HG03196 (cell line): ENCODE results near the gene NLGN2.
"Not testable (repeated sequence)": the region's sequence is repeated elsewhere in the genome, so short reads cannot be mapped to it uniquely, and the experiment has no call there.

ENCODE experiments used
- ATAC-seq: cut with Tn5 transposase; IDR thresholded peaks from one replicate; pipeline ENCODE4 v1.9.1; 2021; ENCODE audit not compliant: unreplicated experiment

Gene NLGN2

GRCh38 chr17:7407485-7408251 is at the start of gene NLGN2:
Gene NLGN2 (plus strand): TSS chr17:7407845. CDS start chr17:7408256, 411 bp downstream.
- no peak for ATAC-seq

DNA sequence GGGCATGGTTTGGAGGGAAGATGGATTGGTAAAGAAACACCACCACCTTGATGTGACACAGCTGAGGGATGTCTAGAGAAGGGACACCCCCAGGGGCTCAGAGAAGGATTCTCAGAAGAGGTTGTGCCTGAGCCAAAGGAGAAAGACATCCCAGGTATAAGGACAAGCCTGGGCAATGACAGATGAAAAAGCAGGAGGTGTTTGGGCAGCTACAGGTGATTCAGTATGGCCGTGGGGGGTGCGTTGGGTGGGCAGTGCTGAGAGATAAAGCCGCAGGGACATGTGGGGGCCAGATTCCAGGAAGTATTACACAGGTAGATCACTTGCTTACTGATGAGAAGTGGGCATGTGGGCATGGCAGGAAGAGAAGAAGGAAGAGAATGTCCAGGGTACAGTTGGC is 45.7 kb upstream of the NLGN2 start:
- no peak for ATAC-seq

DNA sequence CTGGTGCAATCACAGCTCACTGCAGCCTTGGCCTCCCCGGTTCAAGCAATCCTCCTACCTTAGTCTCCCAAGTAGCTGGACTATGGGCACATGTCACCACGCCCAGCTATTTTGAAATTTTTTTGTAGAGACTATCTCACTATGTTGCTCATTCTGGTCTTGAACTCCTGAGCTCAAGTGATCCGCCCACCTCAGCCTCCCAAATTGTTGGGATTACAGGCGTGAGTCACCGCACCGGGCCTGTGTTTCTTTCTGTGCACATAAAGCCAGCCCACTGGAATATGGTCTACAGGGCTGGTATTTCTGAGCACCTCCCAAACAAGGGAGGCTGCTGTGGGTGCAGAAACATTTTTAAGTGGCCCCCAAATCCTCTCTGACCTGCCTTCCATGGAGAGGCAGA is 44.3 kb upstream of the NLGN2 start:
- ATAC-seq: no peak

GRCh38 chr17:7365963-7366362 is 41.7 kb upstream of the NLGN2 start:
- ATAC-seq: not testable (repeated sequence)

DNA sequence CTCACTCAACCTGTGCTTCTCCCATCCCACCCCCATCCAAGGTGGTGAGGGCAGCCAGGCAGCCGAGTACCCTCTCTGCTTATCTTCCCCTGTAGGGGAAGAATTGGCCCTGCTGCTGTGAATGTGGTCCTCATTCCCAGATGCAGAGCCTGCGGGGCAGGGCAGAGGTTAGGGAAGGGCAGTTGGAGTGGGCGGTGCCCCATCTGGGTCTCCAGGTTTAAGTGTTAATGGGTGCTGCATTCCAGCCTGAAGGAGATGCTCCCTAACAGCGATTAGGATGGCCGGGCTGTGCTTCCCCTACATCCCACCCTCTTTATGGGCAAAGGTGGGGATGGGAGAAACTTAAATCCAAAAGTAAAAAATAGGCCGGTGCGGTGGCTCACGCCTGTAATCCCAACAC is 40.6 kb upstream of the NLGN2 start:
- ATAC-seq: no peak

DNA sequence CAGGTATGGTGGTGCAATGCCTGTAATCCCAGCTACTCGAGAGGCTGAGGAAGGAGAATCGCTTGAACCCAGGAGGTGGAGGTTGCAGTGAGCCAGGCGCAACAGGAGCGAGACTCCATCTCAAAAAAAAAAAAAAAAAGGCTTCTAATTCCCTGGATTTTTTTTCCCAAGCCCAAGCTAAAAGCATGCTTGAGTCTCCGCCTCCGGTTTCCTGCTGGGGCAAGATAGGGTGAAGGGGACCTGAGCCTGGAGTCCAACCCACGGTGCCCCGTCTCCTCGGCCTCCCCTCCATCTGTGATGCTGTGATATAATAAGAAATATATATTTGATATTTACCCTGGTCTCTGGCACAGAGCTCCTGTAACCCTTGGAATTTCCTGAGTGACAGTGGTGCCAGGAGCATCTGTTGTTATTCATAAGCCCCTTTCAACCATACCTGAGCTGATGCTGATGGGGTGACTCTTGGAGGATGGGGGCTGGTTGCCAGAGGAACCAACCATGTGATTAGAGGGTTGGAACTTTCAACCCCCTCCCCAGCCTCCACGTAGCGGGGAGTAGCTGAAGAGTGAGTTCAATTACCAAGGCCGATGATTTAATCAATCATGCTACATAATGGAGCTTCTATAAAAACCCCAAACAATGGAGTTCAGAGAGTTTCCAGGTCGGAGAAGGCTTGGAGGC is 39.6 kb upstream of the NLGN2 start:
- no peak for ATAC-seq

DNA sequence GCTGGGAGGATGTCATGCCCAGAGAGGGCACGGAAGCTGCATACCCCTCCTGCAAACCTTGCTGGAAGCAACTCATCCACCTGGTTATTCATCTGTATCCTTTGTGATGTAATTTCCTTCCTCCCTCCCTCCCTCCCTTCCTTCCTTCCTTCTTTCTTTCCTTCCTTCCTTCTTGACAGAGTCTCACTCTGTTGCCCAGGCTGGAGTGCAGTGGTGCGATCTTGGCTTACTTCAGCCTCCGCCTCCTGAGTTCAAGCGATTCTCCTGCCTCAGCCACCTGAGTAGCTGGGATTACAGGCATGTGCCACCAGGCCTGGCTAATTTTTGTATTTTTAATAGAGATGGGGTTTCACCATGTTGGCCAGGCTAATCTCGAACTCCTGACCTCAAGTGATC is 39.0 kb upstream of the NLGN2 start:
- ATAC-seq: not testable (repeated sequence)

DNA sequence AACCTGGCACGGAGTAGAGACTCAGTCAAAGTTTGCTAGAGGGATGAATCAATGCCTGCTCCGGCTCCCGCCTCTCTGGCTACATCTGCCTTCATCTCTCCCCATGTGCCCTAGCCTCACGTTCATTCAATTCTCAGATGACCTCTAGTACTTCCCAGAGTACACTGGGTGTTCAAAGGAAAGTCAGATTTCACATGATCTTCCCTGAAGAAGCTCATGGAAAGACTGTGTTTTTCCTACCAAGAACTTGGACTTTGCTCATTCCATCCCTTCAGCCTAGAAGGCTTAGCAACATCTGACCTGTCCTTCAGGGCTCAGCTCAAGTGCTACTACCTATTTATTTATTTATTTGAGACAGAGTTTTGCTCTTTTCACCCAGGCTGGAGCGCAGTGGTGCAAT is 37.8 kb upstream of the NLGN2 start:
- no peak for ATAC-seq

- ATAC-seq: no peak
Measured at GRCh38 chr17:7370853-7371252, 36.8 kb upstream of the NLGN2 start.

DNA sequence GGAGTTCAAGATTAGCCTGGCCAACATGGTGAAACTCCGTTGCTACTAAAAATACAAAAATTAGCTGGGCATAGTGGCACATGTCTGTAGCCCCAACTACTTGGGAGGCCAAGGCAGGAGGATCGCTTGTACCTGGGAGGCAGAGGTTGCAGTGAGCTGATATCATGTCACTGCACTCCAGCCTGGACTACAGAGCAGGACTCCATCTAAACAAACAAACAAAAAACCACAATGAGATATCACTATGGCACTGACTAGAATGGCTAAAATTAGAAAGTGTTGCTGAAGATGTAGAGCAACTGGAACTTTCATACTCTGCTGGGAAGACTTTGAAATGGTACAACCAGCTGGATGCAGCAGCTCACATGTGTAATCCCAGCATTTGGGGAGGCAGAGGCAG is 33.3 kb upstream of the NLGN2 start:
- no peak for ATAC-seq

- no peak for ATAC-seq
Measured at GRCh38 chr17:7379134-7379533, 28.5 kb upstream of the NLGN2 start.

GRCh38 chr17:7380321-7380720 is 27.3 kb upstream of the NLGN2 start:
- ATAC-seq: no peak

- no peak for ATAC-seq
Measured at GRCh38 chr17:7380855-7381683, 26.6 kb upstream of the NLGN2 start, which contains the start of gene TNK1. Gene TNK1 (plus strand): TSS chr17:7381089. CDS start chr17:7382927, 1,838 bp downstream.

DNA sequence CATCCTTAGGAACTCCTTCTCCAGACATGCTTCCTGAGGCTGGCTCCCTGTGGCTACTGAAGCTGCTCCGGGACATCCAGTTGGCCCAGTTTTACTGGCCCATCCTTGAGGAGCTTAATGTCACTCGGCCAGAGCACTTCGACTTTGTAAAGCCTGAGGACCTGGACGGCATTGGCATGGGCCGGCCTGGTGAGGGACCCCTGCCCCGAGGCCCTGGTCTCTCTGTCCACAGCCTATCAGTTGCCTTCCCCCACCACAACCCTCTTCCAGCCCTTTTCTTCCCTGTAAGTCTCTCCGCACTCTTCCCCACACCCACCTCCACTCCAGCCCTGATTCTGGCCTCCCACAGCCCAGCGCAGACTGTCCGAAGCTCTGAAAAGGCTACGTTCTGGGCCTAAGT is 24.7 kb upstream of the NLGN2 start:
- no peak for ATAC-seq

- ATAC-seq: no peak
Measured at GRCh38 chr17:7383371-7383741, 24.3 kb upstream of the NLGN2 start.

DNA sequence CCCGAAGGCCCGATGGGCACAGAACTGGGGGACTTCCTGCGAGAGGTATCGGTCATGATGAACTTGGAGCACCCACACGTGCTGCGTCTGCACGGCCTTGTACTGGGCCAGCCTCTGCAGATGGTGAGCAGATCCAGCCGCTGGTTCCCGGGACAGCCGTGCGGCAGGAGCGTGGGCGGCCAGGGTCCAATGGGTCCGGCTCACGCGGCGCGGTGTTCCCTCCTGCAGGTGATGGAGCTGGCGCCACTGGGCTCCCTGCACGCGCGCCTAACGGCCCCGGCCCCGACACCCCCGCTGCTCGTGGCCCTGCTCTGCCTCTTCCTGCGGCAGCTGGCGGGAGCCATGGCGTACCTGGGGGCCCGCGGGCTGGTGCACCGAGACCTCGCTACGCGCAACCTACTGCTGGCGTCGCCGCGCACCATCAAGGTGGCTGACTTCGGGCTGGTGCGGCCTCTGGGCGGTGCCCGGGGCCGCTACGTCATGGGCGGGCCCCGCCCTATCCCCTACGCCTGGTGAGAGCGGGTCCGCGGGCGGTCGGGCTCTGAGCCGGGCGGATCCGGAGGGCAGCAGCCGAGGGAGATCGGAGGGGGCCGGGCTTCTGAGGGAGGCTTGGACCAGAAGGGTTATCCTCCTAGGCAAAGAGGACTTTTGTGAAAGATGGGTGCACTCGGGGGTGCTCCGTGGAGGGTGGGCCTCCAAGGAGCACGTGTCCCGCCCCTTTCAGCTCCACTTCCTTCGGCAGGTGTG is 23.7 kb upstream of the NLGN2 start:
- peak; percentile 54 for ATAC-seq

- no peak for ATAC-seq
Measured at GRCh38 chr17:7384489-7385081, 23.1 kb upstream of the NLGN2 start.

DNA sequence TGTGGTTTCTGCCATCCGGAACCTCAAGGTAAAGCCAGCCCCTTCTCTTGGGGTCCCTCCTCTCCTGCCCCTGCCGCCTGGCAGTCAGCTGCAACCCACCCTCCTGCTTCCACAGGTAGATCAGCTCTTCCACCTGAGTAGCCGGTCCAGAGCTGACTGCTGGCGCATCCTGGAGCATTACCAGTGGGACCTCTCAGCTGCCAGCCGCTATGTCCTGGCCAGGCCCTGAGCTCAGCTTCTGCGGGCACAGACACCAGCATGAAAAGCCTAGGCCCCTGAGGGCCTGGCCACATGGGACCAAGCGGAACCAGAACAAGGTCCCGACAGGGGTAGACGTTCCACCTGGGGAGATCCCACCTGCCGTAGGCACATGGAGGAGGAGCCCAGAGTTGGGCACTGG is 18.8 kb upstream of the NLGN2 start:
- no peak for ATAC-seq

- ATAC-seq: no peak
Measured at GRCh38 chr17:7389924-7390910, 17.4 kb upstream of the NLGN2 start.
